ENCODE measurements around the gene CENPX.
"Not testable (repeated sequence)": the region's sequence is repeated elsewhere in the genome, so short reads cannot be mapped to it uniquely, and the experiment has no call there.

Gene CENPX

GRCh38 chr17:81990836-81991683 is 31.6 kb downstream of the CENPX start:
- no peak for TF ChIP-seq CTCF (IDR thresholded peaks at IDR 0.05; ENCODE audit: insufficient read depth, low read depth, low read length, missing control alignments)
- DNase-seq (ENCODE audit: low read depth) = no peak
- H3K4me3 ChIP-seq (ENCODE audit: low read depth, low read length) = no peak overlapping the region

GRCh38 chr17:81987161-81987770 is 35.4 kb downstream of the CENPX start:
- no peak overlapping the region for H3K4me3 ChIP-seq (ENCODE audit: low read depth, low read length)
- no peak for DNase-seq (ENCODE audit: low read depth)
- TF ChIP-seq CTCF (IDR thresholded peaks at IDR 0.05; ENCODE audit: insufficient read depth, low read depth, low read length, missing control alignments) = no peak

- TF ChIP-seq CTCF (IDR thresholded peaks at IDR 0.05; ENCODE audit: insufficient read depth, low read depth, low read length, missing control alignments) = no peak
- no peak overlapping the region for H3K4me3 ChIP-seq (ENCODE audit: low read depth, low read length)
- DNase-seq (ENCODE audit: low read depth) = no peak
These were observed 36.1 kb downstream of the CENPX start for GRCh38 chr17:81986606-81987005.

GRCh38 chr17:81984773-81985410 is 37.8 kb downstream of the CENPX start:
- TF ChIP-seq CTCF (IDR thresholded peaks at IDR 0.05; ENCODE audit: insufficient read depth, low read depth, low read length, missing control alignments) = no peak
- H3K4me3 ChIP-seq (ENCODE audit: low read depth, low read length) = no peak overlapping the region
- DNase-seq (ENCODE audit: low read depth) = no peak

GRCh38 chr17:81983639-81984373 is 38.9 kb downstream of the CENPX start:
- DNase-seq (ENCODE audit: low read depth) = no peak
- TF ChIP-seq CTCF (IDR thresholded peaks at IDR 0.05; ENCODE audit: insufficient read depth, low read depth, low read length, missing control alignments) = no peak
- H3K4me3 ChIP-seq (ENCODE audit: low read depth, low read length) = no peak overlapping the region

GRCh38 chr17:81983011-81983638 is 39.6 kb downstream of the CENPX start:
- no peak overlapping the region for H3K4me3 ChIP-seq (ENCODE audit: low read depth, low read length)
- no peak for TF ChIP-seq CTCF (IDR thresholded peaks at IDR 0.05; ENCODE audit: insufficient read depth, low read depth, low read length, missing control alignments)
- no peak for DNase-seq (ENCODE audit: low read depth)

GRCh38 chr17:81981511-81981910 is 41.2 kb downstream of the CENPX start:
- H3K4me3 ChIP-seq (ENCODE audit: low read depth, low read length) = not testable (repeated sequence)

More at GRCh38 chr17:81981511-81981910, 41.2 kb downstream of the CENPX start:
- not testable (repeated sequence) for DNase-seq (ENCODE audit: low read depth)
